NK-92 (cell line): ENCODE data around the gene TSG101.

ENCODE experiments used
- DNase-seq: peaks from one replicate; lab custom pipeline; 2025; ENCODE audit not compliant: unreplicated experiment; lab: John Stamatoyannopoulos, UW

Gene TSG101

GRCh38 chr11:18526521-18527296, at the start of gene TSG101:
Gene TSG101, minus strand, starts transcription at chr11:18526942. Its CDS starts 126 bp downstream, at chr11:18526816.
- DNase-seq: peak; percentile 61

- no peak for DNase-seq
Measured at GRCh38 chr11:18575361-18575760, 48.6 kb upstream of the TSG101 start.

- DNase-seq: no peak
Measured at GRCh38 chr11:18567081-18567480, 40.3 kb upstream of the TSG101 start.

- DNase-seq: no peak
Measured at GRCh38 chr11:18566406-18566805, 39.7 kb upstream of the TSG101 start.

GRCh38 chr11:18564149-18564548, 37.4 kb upstream of the TSG101 start:
- no peak for DNase-seq

GRCh38 chr11:18563090-18563730, 36.5 kb upstream of the TSG101 start:
- DNase-seq: no peak

- DNase-seq: no peak
Measured at GRCh38 chr11:18548001-18548400, 21.3 kb upstream of the TSG101 start.

- DNase-seq: no peak
Measured at GRCh38 chr11:18540207-18541009, 13.7 kb upstream of the TSG101 start.

- DNase-seq: no peak
Measured at GRCh38 chr11:18536209-18536608, 9.5 kb upstream of the TSG101 start.

- DNase-seq: no peak
Measured at GRCh38 chr11:18534245-18534644, 7.5 kb upstream of the TSG101 start.

GRCh38 chr11:18533365-18533764, 6.6 kb upstream of the TSG101 start:
- DNase-seq: no peak

- DNase-seq: no peak
Measured at GRCh38 chr11:18527512-18527911, 770 bp upstream of the TSG101 start.

GRCh38 chr11:18526130-18526520, 617 bp downstream of the TSG101 start:
- no peak for DNase-seq

- no peak for DNase-seq
Measured at GRCh38 chr11:18524248-18524647, 2.5 kb downstream of the TSG101 start.

- DNase-seq: no peak
Measured at GRCh38 chr11:18523084-18523483, 3.7 kb downstream of the TSG101 start.

GRCh38 chr11:18522388-18522787, 4.4 kb downstream of the TSG101 start:
- DNase-seq: no peak

GRCh38 chr11:18521122-18521521, 5.6 kb downstream of the TSG101 start:
- no peak for DNase-seq

- DNase-seq: no peak
Measured at GRCh38 chr11:18502352-18502751, 24.4 kb downstream of the TSG101 start.

GRCh38 chr11:18501629-18502028, 25.1 kb downstream of the TSG101 start:
- DNase-seq: no peak

- DNase-seq: no peak
Measured at GRCh38 chr11:18498039-18498438, 28.7 kb downstream of the TSG101 start.

- no peak for DNase-seq
Measured at GRCh38 chr11:18495703-18496102, 31.0 kb downstream of the TSG101 start.

- DNase-seq: no peak
Measured at GRCh38 chr11:18495271-18495670, 31.5 kb downstream of the TSG101 start.
